ENCODE results near the gene CCL16.

CCL16 gene

GRCh38 chr17:35927714-35928113, 53.6 kb downstream of the CCL16 start:
- H2AFZ ChIP-seq (ENCODE audit: low read length) = no peak overlapping the region
- no peaks in the 10 kb centered on the region for H3K9me3 ChIP-seq (replicated peaks in 1 of 2; ENCODE audit: control insufficient read depth in 2 of 2, insufficient read depth in 1 of 2, low read depth in 1 of 2, low read length in 2 of 2)
- H2BK12ac ChIP-seq (ENCODE audit: low read length) = no peak overlapping the region
- no peak overlapping the region for H2BK15ac ChIP-seq (ENCODE audit: low read length)
- H4K8ac ChIP-seq (ENCODE audit: low read depth, low read length) = no peak overlapping the region
- H3K18ac ChIP-seq (ENCODE audit: low read length) = no peak overlapping the region
- no peak overlapping the region for H3K9ac ChIP-seq (ENCODE audit: low read depth, low read length, poor library complexity)
- H3K36me3 ChIP-seq (replicated peaks in 1 of 2; ENCODE audit: control insufficient read depth in 2 of 2, insufficient read depth in 2 of 2, low read length in 2 of 2) = peaks cover 2 to 5% of the 10 kb centered on the region in 2 donors
- H3K27ac ChIP-seq (replicated peaks; ENCODE audit: low read length) = no peak overlapping the region
- H3K4ac ChIP-seq (ENCODE audit: low read length) = no peak overlapping the region
- H2AK5ac ChIP-seq (ENCODE audit: low read depth, low read length) = no peak overlapping the region
- H3K23ac ChIP-seq (ENCODE audit: low read depth, low read length, poor library complexity) = no peak overlapping the region
- H3K4me1 ChIP-seq (ENCODE audit: control insufficient read depth in 2 of 2, insufficient read depth in 1 of 2, low read depth in 1 of 2, low read length in 2 of 2) = peaks cover 0 to 7% of the 10 kb centered on the region in 2 donors
- H3K27me3 ChIP-seq (ENCODE audit: control insufficient read depth in 3 of 3, insufficient read depth in 3 of 3, low read depth in 1 of 3, low read length in 3 of 3) = no peaks in the 10 kb centered on the region
- no peak overlapping the region for H3K4me3 ChIP-seq (ENCODE audit: low read length in 2 of 2)
- H4K91ac ChIP-seq (ENCODE audit: low read depth, low read length, poor library complexity) = no peak overlapping the region
- H3K14ac ChIP-seq (ENCODE audit: low read length) = no peak overlapping the region
- H2BK5ac ChIP-seq (ENCODE audit: low read length) = no peak overlapping the region
- no peaks in the 10 kb centered on the region for H3K79me1 ChIP-seq (ENCODE audit: low read depth, low read length)
- H3K4me2 ChIP-seq (ENCODE audit: insufficient read depth, low read length, poor library complexity, severe bottlenecking) = no peak overlapping the region
- H2BK120ac ChIP-seq (ENCODE audit: low read depth, low read length) = no peak overlapping the region
- DNase-seq (ENCODE audit: low spot score) = no peak
